Right renal cortex interstitium (tissue), 3 donors: ENCODE results near the gene PHLPP1. TPM values are rescaled to one million over a fixed set of nuclear protein-coding genes. Genes with fewer than 3 reads are reported as not detected.

Experiments used
- polyA plus RNA-seq, 3 donors: library from polyadenylated mRNA; unstranded; fragments of 120-200 nt; gene quantifications; one replicate each; pipeline ENCODE4 v1.2.1, GENCODE V29; 2013; ENCODE audit not compliant: insufficient read length in 3 of 3

PHLPP1 gene
- polyA plus RNA-seq, 3 donors, result 18.3 to 20.8 (median 18.7) TPM

Other genes with a start within 250 kb of the PHLPP1 start
- 10 to 100 TPM; 14.5 to 16.5 (median 15.6) TPM for gene ZCCHC2, start 192.5 kb upstream of the PHLPP1 start, polyA plus RNA-seq